HG03439 (cell line): ENCODE measurements around the gene SLC13A1.
A peak's percentile ranks its signal among the peaks of the same experiment; 100 is the strongest.

Experiments used
- ATAC-seq: cut with Tn5 transposase; IDR thresholded peaks from one replicate; pipeline ENCODE4 v1.9.1; 2021; ENCODE audit warnings: mild to moderate bottlenecking, moderate library complexity; ENCODE audit not compliant: unreplicated experiment

SLC13A1 gene

GRCh38 chr7:123198668-123199652, 809 bp downstream of the SLC13A1 start:
- ATAC-seq = no peak

GRCh38 chr7:123198111-123198510, 1.7 kb downstream of the SLC13A1 start:
- ATAC-seq = no peak

GRCh38 chr7:123193235-123193634, 6.5 kb downstream of the SLC13A1 start:
- no peak for ATAC-seq

- ATAC-seq = no peak
These were observed 8.6 kb downstream of the SLC13A1 start for GRCh38 chr7:123191132-123191531.

- peak; percentile 99 for ATAC-seq
These were observed 9.5 kb downstream of the SLC13A1 start for GRCh38 chr7:123190109-123190831.

- no peak for ATAC-seq
These were observed 14.0 kb downstream of the SLC13A1 start for GRCh38 chr7:123185756-123186155.

- ATAC-seq = no peak
These were observed 15.5 kb downstream of the SLC13A1 start for GRCh38 chr7:123184271-123184670.

GRCh38 chr7:123183431-123183830, 16.3 kb downstream of the SLC13A1 start:
- ATAC-seq = no peak

GRCh38 chr7:123177442-123177841, 22.3 kb downstream of the SLC13A1 start:
- ATAC-seq = no peak

GRCh38 chr7:123170333-123171246, 29.2 kb downstream of the SLC13A1 start:
- no peak for ATAC-seq

DNA sequence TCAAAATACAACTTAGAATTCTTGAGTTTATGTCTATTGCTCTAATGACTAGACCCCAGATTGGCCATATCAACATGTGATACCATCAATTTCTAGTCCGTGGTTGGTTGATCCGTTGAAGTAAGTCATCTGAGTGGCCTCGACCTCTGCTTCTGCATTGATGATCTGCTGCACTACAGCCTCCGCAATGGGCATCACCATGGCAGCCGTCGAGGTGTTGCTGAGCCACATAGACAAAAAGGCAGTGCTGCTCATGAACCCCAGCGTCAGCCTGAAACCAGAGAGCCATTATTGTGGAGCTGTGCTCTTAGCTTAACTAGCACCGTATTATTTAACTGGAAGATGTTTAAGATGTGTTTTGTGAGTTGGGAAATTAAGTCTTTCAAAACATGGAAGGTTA, 30.7 kb downstream of the SLC13A1 start:
- ATAC-seq = no peak

DNA sequence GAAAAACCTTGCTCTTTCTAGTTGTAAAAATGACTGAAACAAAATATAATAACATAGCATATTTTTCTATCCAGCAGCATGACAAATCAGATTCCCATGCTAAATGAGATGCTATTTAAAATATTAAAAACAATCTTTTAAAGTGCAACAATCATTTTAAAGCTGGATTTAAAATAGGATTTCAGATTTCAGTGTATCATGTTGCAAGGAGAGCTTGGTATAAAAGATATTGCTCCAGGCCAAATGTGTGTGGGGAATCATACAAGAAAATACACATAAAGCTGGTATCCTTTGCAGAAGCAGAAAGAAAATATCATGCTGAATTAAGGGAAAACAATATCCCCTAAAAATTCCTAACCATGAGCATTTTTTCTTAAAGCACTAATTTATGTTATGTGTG, 42.2 kb downstream of the SLC13A1 start:
- no peak for ATAC-seq

- no peak for ATAC-seq
These were observed 44.2 kb downstream of the SLC13A1 start for GRCh38 chr7:123155571-123155970.

GRCh38 chr7:123154231-123154860, 45.4 kb downstream of the SLC13A1 start:
- peak; percentile 95 for ATAC-seq

DNA sequence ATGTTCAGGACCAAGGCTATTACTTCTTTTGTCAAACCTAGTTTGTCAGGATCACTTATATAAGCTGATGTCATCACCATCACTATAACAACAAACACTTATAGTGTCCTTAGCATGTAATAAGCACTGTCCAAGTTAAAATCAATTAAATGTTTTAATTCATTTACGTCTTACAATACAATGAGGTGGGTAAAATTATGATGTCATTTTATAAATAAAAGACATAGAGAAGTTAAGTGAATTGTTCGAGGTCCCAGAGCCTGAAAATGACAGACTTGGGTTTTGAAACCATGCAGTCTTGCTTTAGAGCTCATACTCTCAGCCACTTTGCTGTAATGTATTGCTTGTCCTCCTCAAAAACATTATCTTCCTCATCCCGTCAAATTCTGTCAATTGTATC, 48.3 kb downstream of the SLC13A1 start:
- no peak for ATAC-seq

DNA sequence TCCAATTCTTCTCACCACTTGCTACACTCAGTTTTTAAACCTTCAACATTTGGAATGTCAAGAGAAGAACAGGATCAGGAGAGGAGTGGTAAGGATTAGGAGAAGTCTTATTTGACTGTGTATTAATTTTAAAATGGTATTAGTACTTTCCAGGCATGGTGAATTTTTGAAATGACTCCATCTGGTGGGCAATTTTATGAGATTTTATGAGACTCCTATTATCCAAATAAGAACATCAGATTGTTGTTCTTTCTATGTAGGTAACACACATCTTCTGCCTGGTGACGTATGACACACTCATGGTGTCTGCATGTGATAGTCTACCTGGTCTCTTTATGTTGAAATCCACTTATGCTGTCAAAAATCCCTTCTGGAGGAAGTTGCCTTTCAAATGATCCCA, 51.0 kb downstream of the SLC13A1 start:
- no peak for ATAC-seq

DNA sequence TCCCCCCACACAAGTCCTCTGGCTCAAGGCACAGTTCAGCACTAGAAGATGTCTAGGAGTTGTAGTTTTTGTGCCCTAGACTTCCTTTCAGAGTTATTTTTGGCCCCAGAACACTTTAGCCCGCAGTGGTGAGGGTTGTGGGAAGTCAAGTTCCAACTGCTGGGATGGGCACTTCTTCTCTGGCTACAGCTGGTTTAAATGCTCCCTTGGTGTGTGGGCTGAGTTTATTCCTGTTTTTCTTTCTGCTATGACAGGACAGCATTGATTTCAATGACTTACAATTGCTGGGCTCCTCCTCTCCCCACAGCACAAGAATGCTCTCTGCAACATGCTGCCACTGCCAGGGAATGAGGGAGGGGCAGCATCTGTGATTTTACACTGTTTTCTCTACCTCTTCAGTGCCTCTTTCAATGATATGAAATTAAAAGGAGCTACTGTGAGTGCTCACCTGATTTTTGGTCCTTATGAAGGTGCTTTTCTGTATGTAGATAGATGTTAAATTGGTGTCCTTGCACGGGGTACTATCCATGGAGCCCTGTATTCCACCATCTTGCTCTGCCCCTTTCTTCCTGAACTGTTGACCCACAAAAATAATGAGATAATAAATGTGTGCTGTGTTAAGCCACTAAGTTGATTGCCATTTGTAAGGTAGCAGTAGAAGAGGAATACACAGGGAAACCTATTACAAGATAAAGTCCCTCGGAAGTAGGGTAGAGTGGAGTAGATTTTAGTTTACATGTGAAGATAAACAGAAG, 56.3 kb downstream of the SLC13A1 start:
- no peak for ATAC-seq

DNA sequence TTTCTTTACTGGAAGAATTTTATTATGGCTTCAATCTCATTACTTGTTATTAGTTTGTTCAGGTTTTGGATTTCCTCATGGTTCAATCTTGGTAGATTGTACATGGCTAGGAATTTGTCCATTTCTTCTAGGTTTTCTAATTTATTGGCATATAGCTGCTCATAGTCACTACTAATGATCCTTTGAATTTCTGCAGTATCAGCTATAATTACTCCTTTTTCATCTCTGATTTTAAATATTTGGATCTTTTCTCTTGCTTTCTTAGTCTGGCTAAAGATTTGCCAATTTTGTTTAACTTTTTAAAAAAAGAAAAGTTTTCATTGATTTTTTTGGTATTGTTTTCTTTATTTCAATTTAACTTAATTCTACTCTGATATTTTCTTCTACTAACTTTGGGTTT, 59.2 kb downstream of the SLC13A1 start:
- ATAC-seq = no peak

DNA sequence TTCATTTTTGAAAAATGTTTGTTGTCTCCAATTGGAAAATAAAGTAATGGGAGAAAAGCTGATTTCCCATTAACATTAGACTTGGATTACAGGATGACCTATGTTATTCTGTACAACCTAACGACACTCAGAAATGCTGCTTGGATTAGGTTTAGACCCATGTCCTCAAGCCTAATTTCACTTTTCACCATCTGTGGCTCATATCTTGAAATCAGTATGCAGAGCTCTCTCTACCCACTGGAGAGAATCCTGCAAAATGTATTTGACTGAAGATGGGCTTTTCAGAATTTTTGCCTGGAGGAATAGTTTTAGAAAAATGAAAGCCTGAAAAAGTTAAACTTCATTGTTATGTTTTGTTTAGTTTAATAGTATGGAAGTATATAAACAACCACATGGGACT, 63.8 kb downstream of the SLC13A1 start:
- no peak for ATAC-seq

GRCh38 chr7:123133924-123134323, 65.8 kb downstream of the SLC13A1 start:
- ATAC-seq = no peak
